ENCODE results near the gene GPR108.

GRCh38 chr19:6699935-6700334 lies 37.4 kb downstream of the GPR108 start:
- no peak for TF ChIP-seq CTCF (IDR thresholded peaks at IDR 0.05; ENCODE audit: insufficient read depth, low read depth, low read length)
- no peak for TF ChIP-seq EZH2 (IDR thresholded peaks at IDR 0.05; ENCODE audit: insufficient read depth, low read length)

All from astrocyte (in vitro differentiated cells and primary cell).